ENCODE data around the gene PLP1. TPM values are rescaled to one million over a fixed set of nuclear protein-coding genes. Genes with fewer than 3 reads are reported as not detected.
"Not testable (repeated sequence)": the region's sequence is repeated elsewhere in the genome, so short reads cannot be mapped to it uniquely, and the experiment has no call there.

PLP1 gene
- polyA plus RNA-seq, 3 donors: not detected

DNA sequence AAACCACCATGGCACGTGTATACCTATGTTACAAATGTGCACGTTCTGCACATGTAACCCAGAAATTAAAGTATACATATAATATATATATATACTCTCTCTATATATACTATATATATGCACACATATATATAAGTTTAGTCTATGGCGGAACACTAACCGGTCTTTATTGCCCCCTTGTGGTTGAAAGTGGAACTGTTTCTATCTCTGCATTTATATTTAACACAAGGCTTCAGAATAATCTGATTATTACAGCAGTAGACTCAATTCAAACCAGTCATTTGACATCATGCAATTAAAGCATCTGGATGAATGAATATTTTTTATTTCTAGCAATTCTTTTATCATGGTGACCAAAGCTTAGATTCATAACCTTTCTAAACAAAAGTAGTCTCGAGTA lies 40.9 kb downstream of the PLP1 start:
- Histone ChIP-seq H3K4me2 (replicated peaks; ENCODE audit: extremely low read depth, low read length, poor library complexity, severe bottlenecking) (no peak overlapping the region), H3K27me3 (ENCODE audit: control insufficient read depth in 2 of 2, insufficient read depth in 2 of 2, low read length in 2 of 2) (no peaks in the 10 kb centered on the region), H3K9me3 (replicated peaks in 1 of 2; ENCODE audit: control insufficient read depth in 1 of 2, insufficient read depth in 1 of 2, low read length in 2 of 2) (no peaks in the 10 kb centered on the region), H3K4me1 (ENCODE audit: control insufficient read depth in 1 of 2, insufficient read depth in 2 of 2, low read length in 2 of 2) (peaks cover 0 to 3% of the 10 kb centered on the region in 2 donors), H3K27ac (ENCODE audit: low read depth in 1 of 2, low read length in 2 of 2) (no peak overlapping the region), H3K9ac (ENCODE audit: insufficient read depth, low read length, poor library complexity, severe bottlenecking) (no peak overlapping the region), H4K20me1 (ENCODE audit: insufficient read depth, low read length) (no peaks in the 10 kb centered on the region), H3K36me3 (replicated peaks in 1 of 2; ENCODE audit: control insufficient read depth in 1 of 2, insufficient read depth in 2 of 2, low read length in 2 of 2) (no peaks in the 10 kb centered on the region), H2AFZ (ENCODE audit: insufficient read depth, low read depth, low read length, poor library complexity, severe bottlenecking) (no peak overlapping the region), H3K79me2 (ENCODE audit: insufficient read depth, low read length) (no peaks in the 10 kb centered on the region), H3K4me3 (replicated peaks in 1 of 3; ENCODE audit: low read depth in 2 of 3, low read length in 3 of 3) (no peak overlapping the region)
- Mint-ChIP-seq H3K9me3 (peaks cover 0 to 3% (median 0%) of the 10 kb centered on the region in 7 donors), H3K36me3 (no peaks in the 10 kb centered on the region), H3K27me3 (ENCODE audit: low read depth in 3 of 3) (peaks cover 0 to 3% (median 0%) of the 10 kb centered on the region in 3 donors), H3K27ac (no peak overlapping the region), H3K4me1 (peaks cover 6% of the 10 kb centered on the region), H3K4me3 (no peak overlapping the region)
- intact Hi-C loops (cut with micrococcal nuclease): loop anchor here (5.0 to 10.0 kb wide), 2 partner anchors 103 to 285 kb away; partner anchors contain the start of gene TMEM31 (in 1 of the 2)
- TF ChIP-seq, protein P1, sequence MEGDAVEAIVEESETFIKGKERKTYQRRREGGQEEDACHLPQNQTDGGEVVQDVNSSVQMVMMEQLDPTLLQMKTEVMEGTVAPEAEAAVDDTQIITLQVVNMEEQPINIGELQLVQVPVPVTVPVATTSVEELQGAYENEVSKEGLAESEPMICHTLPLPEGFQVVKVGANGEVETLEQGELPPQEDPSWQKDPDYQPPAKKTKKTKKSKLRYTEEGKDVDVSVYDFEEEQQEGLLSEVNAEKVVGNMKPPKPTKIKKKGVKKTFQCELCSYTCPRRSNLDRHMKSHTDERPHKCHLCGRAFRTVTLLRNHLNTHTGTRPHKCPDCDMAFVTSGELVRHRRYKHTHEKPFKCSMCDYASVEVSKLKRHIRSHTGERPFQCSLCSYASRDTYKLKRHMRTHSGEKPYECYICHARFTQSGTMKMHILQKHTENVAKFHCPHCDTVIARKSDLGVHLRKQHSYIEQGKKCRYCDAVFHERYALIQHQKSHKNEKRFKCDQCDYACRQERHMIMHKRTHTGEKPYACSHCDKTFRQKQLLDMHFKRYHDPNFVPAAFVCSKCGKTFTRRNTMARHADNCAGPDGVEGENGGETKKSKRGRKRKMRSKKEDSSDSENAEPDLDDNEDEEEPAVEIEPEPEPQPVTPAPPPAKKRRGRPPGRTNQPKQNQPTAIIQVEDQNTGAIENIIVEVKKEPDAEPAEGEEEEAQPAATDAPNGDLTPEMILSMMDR (IDR thresholded peaks at IDR 0.05): peak; percentile 68
- no CpG with 5 or more reads among the region's 5 CpGs for WGBS (ENCODE audit: insufficient coverage)
- DNase-seq: peak; percentile 23 to 60 (median 27)

DNA sequence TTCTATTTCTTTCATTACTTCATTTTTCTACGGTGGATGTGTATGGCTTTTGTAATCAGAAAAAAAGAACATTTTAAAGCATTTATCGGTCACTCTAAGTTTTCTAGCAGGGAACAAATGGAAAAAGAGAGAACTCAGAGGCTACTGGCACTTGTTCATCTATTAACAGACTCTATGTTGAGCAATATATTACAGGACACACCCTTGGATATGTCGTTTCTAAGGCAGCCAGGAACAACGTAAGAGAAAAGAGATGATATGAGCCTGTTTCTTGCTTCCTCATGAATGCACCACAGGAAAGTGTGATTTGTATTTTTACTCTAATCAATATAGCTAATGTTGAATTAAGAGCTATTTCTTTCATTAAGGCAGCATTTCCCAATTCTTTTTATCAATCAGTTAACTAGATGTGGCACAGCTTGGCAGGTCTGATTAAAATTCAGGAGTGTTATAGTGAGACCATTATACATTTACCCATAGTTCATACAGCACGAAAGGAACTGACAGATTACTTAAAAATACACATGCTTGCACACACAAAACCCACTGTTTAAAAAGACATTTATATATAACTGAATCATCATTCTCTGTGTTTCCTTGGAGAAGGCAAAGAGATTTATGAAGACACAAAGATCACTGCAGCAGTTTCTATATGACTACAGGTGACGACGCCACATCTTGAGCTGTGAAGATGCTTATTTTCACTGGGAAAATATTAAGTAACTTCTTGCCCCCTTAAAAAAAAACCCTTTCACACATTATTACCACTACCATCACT lies 42.4 kb downstream of the PLP1 start:
- Histone ChIP-seq H3K4me2 (replicated peaks; ENCODE audit: extremely low read depth, low read length, poor library complexity, severe bottlenecking) (no peak overlapping the region), H4K20me1 (ENCODE audit: insufficient read depth, low read length) (no peaks in the 10 kb centered on the region), H2AFZ (ENCODE audit: insufficient read depth, low read depth, low read length, poor library complexity, severe bottlenecking) (no peak overlapping the region), H3K36me3 (replicated peaks in 1 of 2; ENCODE audit: control insufficient read depth in 1 of 2, insufficient read depth in 2 of 2, low read length in 2 of 2) (no peaks in the 10 kb centered on the region), H3K27ac (ENCODE audit: low read depth in 1 of 2, low read length in 2 of 2) (no peak overlapping the region), H3K79me2 (ENCODE audit: insufficient read depth, low read length) (no peaks in the 10 kb centered on the region), H3K27me3 (ENCODE audit: control insufficient read depth in 2 of 2, insufficient read depth in 2 of 2, low read length in 2 of 2) (no peaks in the 10 kb centered on the region), H3K4me3 (replicated peaks in 1 of 3; ENCODE audit: low read depth in 2 of 3, low read length in 3 of 3) (no peak overlapping the region), H3K9me3 (replicated peaks in 1 of 2; ENCODE audit: control insufficient read depth in 1 of 2, insufficient read depth in 1 of 2, low read length in 2 of 2) (no peaks in the 10 kb centered on the region), H3K9ac (ENCODE audit: insufficient read depth, low read length, poor library complexity, severe bottlenecking) (no peak overlapping the region), H3K4me1 (ENCODE audit: control insufficient read depth in 1 of 2, insufficient read depth in 2 of 2, low read length in 2 of 2) (peaks cover 0 to 3% of the 10 kb centered on the region in 2 donors)
- Mint-ChIP-seq H3K4me3 (no peak overlapping the region), H3K36me3 (no peaks in the 10 kb centered on the region), H3K4me1 (peaks cover 6% of the 10 kb centered on the region), H3K9me3 (peaks cover 0 to 3% (median 0%) of the 10 kb centered on the region in 7 donors), H3K27me3 (ENCODE audit: low read depth in 3 of 3) (peaks cover 0 to 3% (median 0%) of the 10 kb centered on the region in 3 donors), H3K27ac (no peak overlapping the region)
- WGBS (ENCODE audit: insufficient coverage): no CpG with 5 or more reads among the region's 7 CpGs
- intact Hi-C loops (cut with micrococcal nuclease): loop anchor here (5.0 to 10.0 kb wide), 2 partner anchors 104 to 287 kb away; partner anchors contain the start of gene TMEM31 (in 1 of the 2)
- DNase-seq: no peak
- TF ChIP-seq, protein P1 (IDR thresholded peaks at IDR 0.05): no peak

DNA sequence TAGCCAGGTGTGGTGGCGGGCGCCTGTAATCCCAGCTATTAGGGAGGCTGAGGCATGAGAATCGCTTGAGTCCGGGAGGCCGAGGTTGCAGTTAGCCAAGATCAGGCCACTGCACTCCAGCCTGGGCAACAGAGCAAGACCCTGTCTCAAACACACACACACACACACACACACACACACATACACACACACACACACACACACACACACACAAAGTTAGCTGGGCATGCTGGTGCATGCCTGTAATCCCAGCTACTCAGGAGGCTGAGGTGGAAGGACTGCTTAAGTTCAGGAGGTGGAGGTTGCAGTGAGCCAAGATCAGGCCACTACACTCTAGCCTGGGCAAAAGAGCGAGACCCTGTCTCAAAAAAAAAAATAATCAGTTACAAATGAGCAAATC lies 44.2 kb downstream of the PLP1 start:
- not testable (repeated sequence) for H3K9ac ChIP-seq (ENCODE audit: insufficient read depth, low read length, poor library complexity, severe bottlenecking)

More for the DNA sequence above, 44.2 kb downstream of the PLP1 start:
- not testable (repeated sequence) for H3K79me2 ChIP-seq (ENCODE audit: insufficient read depth, low read length); H3K4me2 ChIP-seq (replicated peaks; ENCODE audit: extremely low read depth, low read length, poor library complexity, severe bottlenecking); H3K9me3 Mint-ChIP-seq; DNase-seq; H3K4me1 ChIP-seq (ENCODE audit: control insufficient read depth in 1 of 2, insufficient read depth in 2 of 2, low read length in 2 of 2); H4K20me1 ChIP-seq (ENCODE audit: insufficient read depth, low read length); H3K27me3 Mint-ChIP-seq (ENCODE audit: low read depth in 3 of 3); H3K4me3 Mint-ChIP-seq; H3K27me3 ChIP-seq (ENCODE audit: control insufficient read depth in 2 of 2, insufficient read depth in 2 of 2, low read length in 2 of 2); H2AFZ ChIP-seq (ENCODE audit: insufficient read depth, low read depth, low read length, poor library complexity, severe bottlenecking); H3K9me3 ChIP-seq (replicated peaks in 1 of 2; ENCODE audit: control insufficient read depth in 1 of 2, insufficient read depth in 1 of 2, low read length in 2 of 2); H3K4me1 Mint-ChIP-seq; H3K36me3 Mint-ChIP-seq; H3K27ac ChIP-seq (ENCODE audit: low read depth in 1 of 2, low read length in 2 of 2); H3K36me3 ChIP-seq (replicated peaks in 1 of 2; ENCODE audit: control insufficient read depth in 1 of 2, insufficient read depth in 2 of 2, low read length in 2 of 2); H3K4me3 ChIP-seq (replicated peaks in 1 of 3; ENCODE audit: low read depth in 2 of 3, low read length in 3 of 3)
- H3K27ac Mint-ChIP-seq: peak overlapping the region in 1 of 7 donors; percentile 33
- intact Hi-C loops (cut with micrococcal nuclease): loop anchor here in 1 of 2 donors (5.0 kb wide), 1 partner anchor 289 kb away; no protein-coding TSS in a partner anchor
- WGBS (ENCODE audit: insufficient coverage): no CpG with 5 or more reads among the region's 6 CpGs
